Small intestine (tissue), 7 donors: ENCODE data around the gene MC4R. TPM values are rescaled to one million over a fixed set of nuclear protein-coding genes. Genes with fewer than 3 reads are reported as not detected.
A peak's percentile ranks its signal among the peaks of the same experiment; 100 is the strongest.

Experiments
- DNase-seq, 2 donors: peaks; one replicate each; pipeline versions ENCODE4 v3.0.0 to v3.0.0-alpha.2; 2013
- FAIRE-seq: peaks from 2 replicates; lab custom pipeline; 2012; peaks lifted over from hg19 to GRCh38; lab: Jason Lieb, UNC
- H3K27ac ChIP-seq, 3 donors: one replicate each; pipeline ENCODE4 v1.5.1; 2013; ENCODE audit warnings: low read length in 2 of 3, mild to moderate bottlenecking in 2 of 3, control low read depth in 1 of 3, inconsistent platforms in 1 of 3, low read depth in 1 of 3, moderate library complexity in 1 of 3
- H3K27me3 ChIP-seq, 3 donors: one replicate each; pipeline ENCODE4 v1.6.1; 2013; ENCODE audit warnings: low read length in 3 of 3, inconsistent platforms in 1 of 3; ENCODE audit not compliant: control insufficient read depth in 3 of 3, insufficient read depth in 3 of 3
- H3K36me3 ChIP-seq, 3 donors: one replicate each; pipeline ENCODE4 v1.6.1; 2013; ENCODE audit warnings: low read length in 3 of 3, inconsistent platforms in 1 of 3, low read depth in 1 of 3, mild to moderate bottlenecking in 1 of 3, moderate library complexity in 1 of 3; ENCODE audit not compliant: control insufficient read depth in 3 of 3, insufficient read depth in 2 of 3
- H3K4me1 ChIP-seq, 3 donors: one replicate each; pipeline ENCODE4 v1.6.1; 2013; ENCODE audit warnings: low read length in 2 of 3, inconsistent platforms in 1 of 3, low read depth in 1 of 3, mild to moderate bottlenecking in 1 of 3, moderate library complexity in 1 of 3; ENCODE audit not compliant: control insufficient read depth in 3 of 3, insufficient read depth in 2 of 3
- H3K4me3 ChIP-seq, 3 donors: one replicate each; pipeline ENCODE4 v1.5.1; 2013; ENCODE audit warnings: low read length in 3 of 3, control low read depth in 1 of 3, inconsistent platforms in 1 of 3, low read depth in 1 of 3, mild to moderate bottlenecking in 1 of 3, moderate library complexity in 1 of 3
- H3K9me3 ChIP-seq, 2 donors: one replicate each; pipeline ENCODE4 v1.6.1; 2013; ENCODE audit warnings: low read depth in 1 of 2, low read length in 1 of 2; ENCODE audit not compliant: control insufficient read depth in 2 of 2, insufficient read depth in 1 of 2
- WGBS, 3 donors: extraction: QIAGEN DNeasy Blood & Tissue Kit; methylation state at CpG; one replicate each; pipeline ENCODE4 v1.1.7; 2013; 5-methylcytosine and 5-hydroxymethylcytosine counted together
- polyA plus RNA-seq, 4 donors: library from polyadenylated mRNA; stranded (reverse) in 3 of 4; unstranded in 1 of 4; fragments of 200-250 nt in 3 of 4; fragments of 120-200 nt in 1 of 4; gene quantifications; one replicate each; pipeline versions ENCODE4 v1.2.1 to v1.2.3, GENCODE V29; 2013
- donor health status: healthy with polysubstance abuse.
- donor health status: control.
- donor health status: control.
- donor health status: Bipolar disorder and iron deficiency.
- donor health status: healthy.

Gene MC4R
- polyA plus RNA-seq, 4 donors, result 0.28 TPM; not detected in 3

- Histone ChIP-seq H3K27ac (no peak overlapping the region), H3K27me3 (peaks cover 0 to 2% (median 2%) of the 10 kb centered on the region in 3 donors), H3K9me3 (no peaks in the 10 kb centered on the region), H3K36me3 (no peaks in the 10 kb centered on the region), H3K4me1 (no peaks in the 10 kb centered on the region), H3K4me3 (no peak overlapping the region)
- DNase-seq, result no peak
- no peak for FAIRE-seq
These were observed 28.8 kb upstream of the MC4R start for GRCh38 chr18:60401346-60401745.

- H3K4me1 ChIP-seq, result no peaks in the 10 kb centered on the region
- DNase-seq (no peak), FAIRE-seq (no peak)
- no peaks in the 10 kb centered on the region for H3K27me3 ChIP-seq
- WGBS, 3 donors, result 73 to 90% (median 80%) methylated on average over 4 of the region's 4 CpGs
- H3K36me3 ChIP-seq, result no peaks in the 10 kb centered on the region
- no peak overlapping the region for H3K4me3 ChIP-seq
- H3K9me3 ChIP-seq, result no peaks in the 10 kb centered on the region
- no peak overlapping the region for H3K27ac ChIP-seq
These were observed 19.1 kb upstream of the MC4R start for GRCh38 chr18:60391571-60392226.

- no peak for DNase-seq
- H3K4me3 ChIP-seq, result no peak overlapping the region
- H3K27ac ChIP-seq, result no peak overlapping the region
- WGBS, 3 donors, result 65 to 76% (median 71%) methylated on average over 1 of the region's 1 CpG
- no peaks in the 10 kb centered on the region for H3K36me3 ChIP-seq
- no peaks in the 10 kb centered on the region for H3K9me3 ChIP-seq
- FAIRE-seq, result no peak
- no peaks in the 10 kb centered on the region for H3K4me1 ChIP-seq
- no peaks in the 10 kb centered on the region for H3K27me3 ChIP-seq
These were observed 16.7 kb upstream of the MC4R start for GRCh38 chr18:60389314-60389713.

GRCh38 chr18:60385693-60386092, 13.1 kb upstream of the MC4R start:
- 41 to 78% (median 48%) methylated on average over 5 of the region's 5 CpGs for WGBS, 3 donors
- Histone ChIP-seq H3K36me3 (no peaks in the 10 kb centered on the region), H3K27ac (no peak overlapping the region), H3K4me3 (no peak overlapping the region), H3K9me3 (no peaks in the 10 kb centered on the region), H3K4me1 (no peaks in the 10 kb centered on the region), H3K27me3 (no peaks in the 10 kb centered on the region)
- FAIRE-seq (no peak), DNase-seq (no peak)

- DNase-seq, result no peak
These were observed 11.3 kb upstream of the MC4R start for GRCh38 chr18:60383893-60384292.

GRCh38 chr18:60377778-60378469, 5.3 kb upstream of the MC4R start:
- Histone ChIP-seq H3K4me1 (no peaks in the 10 kb centered on the region), H3K36me3 (no peaks in the 10 kb centered on the region), H3K4me3 (no peak overlapping the region), H3K27ac (no peak overlapping the region), H3K9me3 (no peaks in the 10 kb centered on the region), H3K27me3 (no peaks in the 10 kb centered on the region)
- FAIRE-seq (no peak), DNase-seq (no peak)
- 69 to 76% (median 70%) methylated on average over 2 of the region's 2 CpGs for WGBS, 3 donors

More at GRCh38 chr18:60383893-60384292, 11.3 kb upstream of the MC4R start:
- H3K27ac ChIP-seq, result no peak overlapping the region
- H3K36me3 ChIP-seq, result no peaks in the 10 kb centered on the region
- no peak overlapping the region for H3K4me3 ChIP-seq
- no peak for FAIRE-seq
- H3K4me1 ChIP-seq, result no peaks in the 10 kb centered on the region
- no peaks in the 10 kb centered on the region for H3K9me3 ChIP-seq
- 70 to 79% (median 72%) methylated on average over 2 of the region's 2 CpGs for WGBS, 3 donors
- H3K27me3 ChIP-seq, result no peaks in the 10 kb centered on the region

- 42 to 52% (median 44%) methylated on average over 4 of the region's 4 CpGs for WGBS, 3 donors
These were observed 443 bp downstream of the MC4R start for GRCh38 chr18:60372132-60372531.

GRCh38 chr18:60358516-60358915, 14.1 kb downstream of the MC4R start:
- WGBS, 3 donors, result 86 to 95% (median 87%) methylated on average over 1 of the region's 1 CpG
- H3K4me1 ChIP-seq, result no peaks in the 10 kb centered on the region
- no peaks in the 10 kb centered on the region for H3K27me3 ChIP-seq
- DNase-seq (no peak), FAIRE-seq (no peak)
- H3K36me3 ChIP-seq, result no peaks in the 10 kb centered on the region
- no peaks in the 10 kb centered on the region for H3K9me3 ChIP-seq
- H3K4me3 ChIP-seq, result no peak overlapping the region
- H3K27ac ChIP-seq, result no peak overlapping the region

More at GRCh38 chr18:60372132-60372531, 443 bp downstream of the MC4R start:
- Histone ChIP-seq H3K27ac (no peak overlapping the region), H3K27me3 (no peaks in the 10 kb centered on the region), H3K4me3 (no peak overlapping the region), H3K36me3 (no peaks in the 10 kb centered on the region), H3K9me3 (no peaks in the 10 kb centered on the region), H3K4me1 (no peaks in the 10 kb centered on the region)
- DNase-seq (peak in 1 of 2 donors; percentile 7), FAIRE-seq (no peak)
